GM10266 (cell line): Measurements from ENCODE around the gene FMO1.
A peak's percentile ranks its signal among the peaks of the same experiment; 100 is the strongest.

Experiments used
- DNase-seq: peaks from one replicate; pipeline ENCODE4 v3.0.0; 2012; ENCODE audit errors: extremely low spot score
- CTCF ChIP-seq: IDR thresholded peaks from 2 replicates; pipeline ENCODE4 v1.5.1; 2012; ENCODE audit warnings: mild to moderate bottlenecking, low read depth; ENCODE audit not compliant: control insufficient read depth, insufficient read depth; ENCODE audit errors: missing control alignments

Gene FMO1

GRCh38 chr1:171300401-171300800 is 52.1 kb downstream of the FMO1 start:
- TF ChIP-seq CTCF, result no peak
- no peak for DNase-seq

- TF ChIP-seq CTCF, result no peak
- DNase-seq, result no peak
Measured at GRCh38 chr1:171310661-171311087, 62.4 kb downstream of the FMO1 start.

- no peak for TF ChIP-seq CTCF
Measured at GRCh38 chr1:171311771-171312558, 63.7 kb downstream of the FMO1 start.

GRCh38 chr1:171313319-171313834 is 65.1 kb downstream of the FMO1 start:
- no peak for DNase-seq
- no peak for TF ChIP-seq CTCF

More at GRCh38 chr1:171311771-171312558, 63.7 kb downstream of the FMO1 start:
- DNase-seq, result no peak

GRCh38 chr1:171313835-171314320 is 65.6 kb downstream of the FMO1 start, which contains the start of gene FMO4:
Gene FMO4 (plus strand): TSS chr1:171314183. CDS start chr1:171319826, 5,643 bp downstream.
- peak; percentile 81 for DNase-seq
- peak; percentile 71 for TF ChIP-seq CTCF

- TF ChIP-seq CTCF, result no peak
- no peak for DNase-seq
Measured at GRCh38 chr1:171329251-171329650, 81.0 kb downstream of the FMO1 start.
